WI38 (cell line): ENCODE data around the gene DCUN1D2.

Experiments
- H3K4me3 ChIP-seq: 2 replicates; pipeline ENCODE4 v1.5.1; 2011; ENCODE audit warnings: low read depth, mild to moderate bottlenecking, control low read depth, low read length
- TF ChIP-seq, protein P1 (sequence below): IDR thresholded peaks from 2 replicates; pipeline ENCODE4 v1.5.1; 2012; ENCODE audit warnings: low read depth, mild to moderate bottlenecking, control low read depth, low read length

DCUN1D2 gene

DNA sequence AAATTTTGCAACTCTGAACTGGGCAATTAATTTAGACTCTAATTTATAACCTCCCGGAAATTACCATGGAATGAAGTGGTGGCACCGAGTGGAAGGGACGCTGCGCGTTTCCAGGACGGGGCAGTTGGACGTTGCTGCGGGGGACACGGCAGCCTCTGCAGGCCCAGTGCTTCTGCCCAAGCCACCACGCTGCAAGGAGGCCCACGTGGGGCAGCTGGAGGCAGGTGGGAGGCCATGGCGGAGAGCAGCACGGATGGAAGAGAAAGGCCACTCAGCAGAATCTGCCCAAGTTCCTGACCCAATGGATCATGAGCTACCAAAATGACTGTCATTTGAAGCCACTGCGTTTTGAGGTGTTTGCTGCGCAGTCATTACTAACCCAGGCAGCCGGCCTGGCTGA is 26.0 kb downstream of the DCUN1D2 start:
- TF ChIP-seq, protein P1, sequence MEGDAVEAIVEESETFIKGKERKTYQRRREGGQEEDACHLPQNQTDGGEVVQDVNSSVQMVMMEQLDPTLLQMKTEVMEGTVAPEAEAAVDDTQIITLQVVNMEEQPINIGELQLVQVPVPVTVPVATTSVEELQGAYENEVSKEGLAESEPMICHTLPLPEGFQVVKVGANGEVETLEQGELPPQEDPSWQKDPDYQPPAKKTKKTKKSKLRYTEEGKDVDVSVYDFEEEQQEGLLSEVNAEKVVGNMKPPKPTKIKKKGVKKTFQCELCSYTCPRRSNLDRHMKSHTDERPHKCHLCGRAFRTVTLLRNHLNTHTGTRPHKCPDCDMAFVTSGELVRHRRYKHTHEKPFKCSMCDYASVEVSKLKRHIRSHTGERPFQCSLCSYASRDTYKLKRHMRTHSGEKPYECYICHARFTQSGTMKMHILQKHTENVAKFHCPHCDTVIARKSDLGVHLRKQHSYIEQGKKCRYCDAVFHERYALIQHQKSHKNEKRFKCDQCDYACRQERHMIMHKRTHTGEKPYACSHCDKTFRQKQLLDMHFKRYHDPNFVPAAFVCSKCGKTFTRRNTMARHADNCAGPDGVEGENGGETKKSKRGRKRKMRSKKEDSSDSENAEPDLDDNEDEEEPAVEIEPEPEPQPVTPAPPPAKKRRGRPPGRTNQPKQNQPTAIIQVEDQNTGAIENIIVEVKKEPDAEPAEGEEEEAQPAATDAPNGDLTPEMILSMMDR = no peak
- H3K4me3 ChIP-seq = no peak overlapping the region

DNA sequence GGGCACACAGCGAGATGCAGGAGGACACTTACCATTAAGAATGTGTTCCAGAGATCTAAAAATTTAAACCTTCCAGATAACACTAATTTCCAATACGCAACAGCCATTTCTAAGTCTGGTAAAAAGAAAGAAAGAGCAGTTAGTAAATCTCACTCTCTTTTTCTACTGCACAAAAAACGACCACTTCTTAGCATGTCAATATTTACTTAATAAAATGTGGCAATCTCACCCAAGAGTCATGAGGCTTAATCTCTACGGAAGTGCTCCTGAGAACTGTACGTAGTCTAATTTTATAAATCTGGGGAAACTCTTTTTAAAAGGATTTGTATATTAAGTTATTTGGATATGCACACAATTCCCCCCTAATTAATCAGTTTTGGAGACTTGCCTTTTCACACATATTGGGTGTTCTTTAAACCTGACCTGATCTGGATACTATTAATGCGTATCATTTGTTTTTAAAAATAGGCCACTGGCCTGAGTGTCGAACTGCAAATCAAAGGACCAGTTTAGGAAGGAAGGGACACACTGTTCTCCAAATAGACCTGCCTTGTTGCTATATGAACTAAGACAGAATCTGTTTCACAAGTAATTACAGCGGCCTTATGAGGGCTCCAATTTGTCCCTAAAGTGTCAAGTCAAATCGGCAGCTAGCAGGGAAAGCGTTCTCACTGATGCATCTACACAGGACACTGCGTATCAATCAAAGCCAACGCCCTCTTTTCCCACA is 29.3 kb downstream of the DCUN1D2 start:
- no peak overlapping the region for H3K4me3 ChIP-seq
- TF ChIP-seq, protein P1 = no peak

DNA sequence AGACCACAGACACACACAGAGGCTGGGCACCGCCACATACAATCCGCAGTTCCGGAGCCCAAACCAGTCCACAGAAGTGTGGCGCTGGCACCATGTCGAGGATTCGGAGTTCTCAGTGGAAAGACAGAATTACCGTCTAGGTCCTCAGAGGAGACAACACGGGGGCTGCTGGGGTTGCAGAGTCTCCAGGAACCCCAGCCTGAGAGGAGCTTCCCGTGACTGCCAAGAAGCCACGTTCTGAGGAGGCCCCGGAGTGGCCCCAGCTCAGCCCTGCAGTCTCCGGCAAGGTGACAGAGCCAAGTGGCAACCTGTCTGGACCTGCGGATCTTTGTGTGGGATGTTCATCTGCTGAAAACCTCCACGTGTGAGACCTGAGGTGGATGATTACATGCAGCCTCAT is 29.9 kb downstream of the DCUN1D2 start:
- no peak overlapping the region for H3K4me3 ChIP-seq
- TF ChIP-seq, protein P1 = no peak

DNA sequence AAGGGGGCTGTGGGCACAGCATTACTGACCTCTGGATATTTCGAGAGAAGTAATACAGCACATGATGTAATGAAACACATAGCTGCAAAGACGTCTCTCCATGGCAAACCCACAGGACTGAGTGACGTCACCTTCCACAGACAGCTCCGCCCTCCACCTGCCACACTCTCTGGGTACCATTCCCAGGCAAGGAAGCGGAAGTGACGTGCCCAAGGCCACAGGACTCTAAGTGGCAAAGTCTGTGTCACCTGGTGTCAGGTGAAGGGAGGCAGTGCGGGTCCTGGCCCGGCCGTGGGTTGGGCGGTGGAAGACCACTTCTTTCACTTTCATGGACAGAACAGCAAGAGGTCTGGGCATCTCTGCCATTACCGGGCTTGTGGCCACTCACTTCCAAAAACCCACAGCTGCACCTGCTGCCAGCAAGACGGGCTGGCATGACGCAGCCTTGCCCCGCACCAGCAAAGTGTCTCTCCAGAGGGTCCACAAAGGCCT is 30.4 kb downstream of the DCUN1D2 start:
- TF ChIP-seq, protein P1 = no peak
- H3K4me3 ChIP-seq = no peak overlapping the region

DNA sequence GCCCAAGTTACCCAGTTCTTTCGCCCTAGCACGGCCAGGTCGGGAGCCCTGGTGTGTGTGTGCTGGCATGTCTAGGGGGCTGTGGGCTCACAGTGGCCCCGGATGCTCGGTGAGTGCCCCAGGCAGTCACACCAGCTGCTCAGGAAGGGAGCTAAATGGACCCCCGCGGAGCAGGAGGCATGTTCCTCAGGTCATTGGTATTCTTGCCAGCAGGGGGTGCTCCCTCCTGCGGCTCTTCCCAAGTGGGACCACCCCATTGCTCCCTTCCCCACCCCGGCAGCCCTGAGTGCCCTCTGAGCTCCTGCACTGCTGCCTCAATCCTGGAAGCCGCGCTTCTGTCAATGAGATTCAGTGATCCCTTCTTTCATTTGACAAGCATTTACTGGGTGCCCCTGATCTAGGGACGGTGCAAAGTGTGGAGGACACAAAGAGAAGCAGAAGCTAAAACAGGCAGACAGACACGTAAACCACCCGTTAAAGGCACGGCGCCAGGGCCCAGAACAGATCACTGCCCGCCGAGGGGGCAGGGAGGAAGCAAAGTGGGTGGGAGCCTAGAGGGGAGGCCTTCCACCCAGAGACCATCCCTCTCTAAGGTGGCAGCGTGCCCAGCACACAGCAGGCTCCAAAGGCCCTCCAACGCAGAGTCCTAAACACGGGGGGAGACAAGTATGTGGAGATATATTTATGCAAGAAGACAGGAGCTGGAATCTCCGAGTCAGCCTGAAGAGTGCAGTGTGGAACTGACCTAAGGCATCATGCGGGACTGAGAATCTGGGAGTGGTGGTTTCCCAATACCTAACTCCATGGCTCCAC is 32.1 kb downstream of the DCUN1D2 start:
- TF ChIP-seq, protein P1 = peak; percentile 36
- H3K4me3 ChIP-seq = no peak overlapping the region

DNA sequence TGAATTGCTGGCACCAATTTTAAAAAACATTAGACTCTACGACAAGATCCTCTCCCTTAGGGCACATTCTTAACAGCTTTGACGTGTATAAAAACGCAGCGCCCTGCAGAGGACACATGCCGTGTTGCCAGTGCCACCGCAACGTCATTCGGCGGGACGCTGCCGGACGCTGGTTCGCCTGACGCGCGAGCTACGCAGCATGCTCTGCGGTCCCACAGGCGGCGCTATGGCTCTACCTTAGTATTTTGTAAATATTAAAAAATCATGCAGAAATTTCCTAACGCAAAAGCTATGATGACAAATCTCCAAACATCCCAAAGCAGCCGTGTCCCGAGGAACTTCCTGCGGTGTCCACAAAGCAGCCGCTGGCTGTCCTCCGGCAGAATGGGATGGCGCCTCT is 33.0 kb downstream of the DCUN1D2 start:
- TF ChIP-seq, protein P1 = no peak

More for the DNA sequence above, 33.0 kb downstream of the DCUN1D2 start:
- H3K4me3 ChIP-seq = no peak overlapping the region
